Mucosa of descending colon (tissue), 3 donors: ENCODE measurements around the gene TRPM7. TPM values are rescaled to one million over a fixed set of nuclear protein-coding genes. Genes with fewer than 3 reads are reported as not detected.

Experiments
- ATAC-seq: fragments of 200-7000 bp; cut with Tn5 transposase; one replicate; pipeline ENCODE4 v1.9.1; 2020; ENCODE audit warnings: mild to moderate bottlenecking, moderate library complexity
- DNase-seq, 3 donors: peaks; one replicate each; pipeline ENCODE4 v3.0.0-alpha.2; 2020
- H3K36me3 ChIP-seq: fragments of 200-600 bp; one replicate; pipeline ENCODE4 v1.8.0; 2021; ENCODE audit warnings: low read depth, mild to moderate bottlenecking
- H3K4me1 ChIP-seq: fragments of 200-600 bp; one replicate; pipeline ENCODE4 v1.8.0; 2021; ENCODE audit warnings: low read depth, mild to moderate bottlenecking
- H3K4me3 ChIP-seq: fragments of 200-600 bp; one replicate; pipeline ENCODE4 v1.8.0; 2021; ENCODE audit warnings: mild to moderate bottlenecking
- H3K9me3 ChIP-seq: fragments of 200-600 bp; one replicate; pipeline ENCODE4 v1.8.0; 2021; ENCODE audit warnings: mild to moderate bottlenecking
- intact Hi-C, 2 donors: fragments of 100-400 bp; cut with DNase I in 1 of 2; cut with micrococcal nuclease in 1 of 2; formaldehyde crosslinking; loops; one replicate each; pipeline versions ENCODE4 v1.11.0 to v1.11.1; 2022; cut with DNase I, micrococcal nuclease
- total RNA-seq, 3 donors: library from RNA; stranded (reverse); fragmentation: NEBNext Ultra II Directional in 2 of 3; extraction: Animal tissue kit (Norgen Biotek cat#: 25700) in 2 of 3; gene quantifications; one replicate each; pipeline versions ENCODE4 v1.2.1 to v1.2.4, GENCODE V29; 2021 to 2023
- TF ChIP-seq, protein P1 (sequence below): fragments of 200-600 bp; IDR thresholded peaks from one replicate; pipeline ENCODE4 v1.8.0; 2022; ENCODE audit warnings: antibody characterized with exemption, mild to moderate bottlenecking
- donor health status: DM: no; HTN: no; CAD: no; lungs with moderate emphysema.
- donor health status: DM: no; HTN: no; CAD: no.
- donor health status: DM: no; HTN: yes; CAD: no.

Gene TRPM7
- total RNA-seq, 3 donors from 2014 or later = 34.7 to 39.7 (median 38.8) TPM

GRCh38 chr15:50675535-50676144 lies 11.0 kb downstream of the TRPM7 start:
- intact Hi-C loops = loop anchor here (5.0 kb wide), 2 partner anchors 202 to 212 kb away; no protein-coding TSS in a partner anchor
- Histone ChIP-seq H3K4me1 (peaks cover 2% of the 10 kb centered on the region), H3K9me3 (no peaks in the 10 kb centered on the region), H3K36me3 (no peaks in the 10 kb centered on the region), H3K4me3 (no peak overlapping the region)
- ATAC-seq (no peak), DNase-seq (peak in 1 of 3 donors; percentile 33)
- TF ChIP-seq, protein P1, sequence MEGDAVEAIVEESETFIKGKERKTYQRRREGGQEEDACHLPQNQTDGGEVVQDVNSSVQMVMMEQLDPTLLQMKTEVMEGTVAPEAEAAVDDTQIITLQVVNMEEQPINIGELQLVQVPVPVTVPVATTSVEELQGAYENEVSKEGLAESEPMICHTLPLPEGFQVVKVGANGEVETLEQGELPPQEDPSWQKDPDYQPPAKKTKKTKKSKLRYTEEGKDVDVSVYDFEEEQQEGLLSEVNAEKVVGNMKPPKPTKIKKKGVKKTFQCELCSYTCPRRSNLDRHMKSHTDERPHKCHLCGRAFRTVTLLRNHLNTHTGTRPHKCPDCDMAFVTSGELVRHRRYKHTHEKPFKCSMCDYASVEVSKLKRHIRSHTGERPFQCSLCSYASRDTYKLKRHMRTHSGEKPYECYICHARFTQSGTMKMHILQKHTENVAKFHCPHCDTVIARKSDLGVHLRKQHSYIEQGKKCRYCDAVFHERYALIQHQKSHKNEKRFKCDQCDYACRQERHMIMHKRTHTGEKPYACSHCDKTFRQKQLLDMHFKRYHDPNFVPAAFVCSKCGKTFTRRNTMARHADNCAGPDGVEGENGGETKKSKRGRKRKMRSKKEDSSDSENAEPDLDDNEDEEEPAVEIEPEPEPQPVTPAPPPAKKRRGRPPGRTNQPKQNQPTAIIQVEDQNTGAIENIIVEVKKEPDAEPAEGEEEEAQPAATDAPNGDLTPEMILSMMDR = peak; percentile 65

DNA sequence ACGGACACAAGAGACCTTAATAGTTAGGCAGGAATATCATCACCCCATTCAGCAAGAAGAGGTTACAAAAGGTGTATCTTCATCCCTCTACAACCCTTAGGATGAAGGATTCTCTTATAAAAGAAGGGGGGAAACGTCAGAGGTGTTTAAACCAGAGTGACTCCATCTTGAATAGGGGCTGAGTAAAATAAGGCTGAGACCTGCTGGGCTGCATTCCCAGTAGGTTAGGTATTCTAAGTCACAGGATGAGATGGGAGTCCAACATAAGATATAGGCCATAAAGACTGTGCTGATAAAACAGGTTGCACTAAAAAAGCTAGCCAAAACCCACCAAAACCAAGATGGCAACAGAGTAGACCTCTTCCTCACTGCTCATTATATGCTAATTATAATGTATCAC lies 16.5 kb downstream of the TRPM7 start:
- intact Hi-C loops = no loop called here
- TF ChIP-seq, protein P1 = no peak
- no peaks in the 10 kb centered on the region for H3K9me3 ChIP-seq
- H3K4me3 ChIP-seq = no peak overlapping the region
- DNase-seq (no peak), ATAC-seq (no peak)
- H3K4me1 ChIP-seq = no peaks in the 10 kb centered on the region
- no peaks in the 10 kb centered on the region for H3K36me3 ChIP-seq

- H3K4me3 ChIP-seq = no peak overlapping the region
- intact Hi-C loops = no loop called here
- no peaks in the 10 kb centered on the region for H3K9me3 ChIP-seq
- no peaks in the 10 kb centered on the region for H3K4me1 ChIP-seq
- TF ChIP-seq, protein P1 = no peak
- ATAC-seq (no peak), DNase-seq (no peak)
- H3K36me3 ChIP-seq = no peaks in the 10 kb centered on the region
Observed at GRCh38 chr15:50669611-50670010, 17.0 kb downstream of the TRPM7 start.

GRCh38 chr15:50665938-50666337 lies 20.7 kb downstream of the TRPM7 start:
- no peaks in the 10 kb centered on the region for H3K36me3 ChIP-seq
- no peaks in the 10 kb centered on the region for H3K9me3 ChIP-seq
- H3K4me1 ChIP-seq = no peaks in the 10 kb centered on the region
- H3K4me3 ChIP-seq = no peak overlapping the region
- intact Hi-C loops = no loop called here
- ATAC-seq (no peak), DNase-seq (no peak)
- TF ChIP-seq, protein P1 = no peak

GRCh38 chr15:50655555-50655954 lies 31.0 kb downstream of the TRPM7 start:
- no peaks in the 10 kb centered on the region for H3K9me3 ChIP-seq
- DNase-seq (no peak), ATAC-seq (no peak)
- intact Hi-C loops = no loop called here
- no peak overlapping the region for H3K4me3 ChIP-seq
- no peaks in the 10 kb centered on the region for H3K4me1 ChIP-seq
- no peaks in the 10 kb centered on the region for H3K36me3 ChIP-seq
- TF ChIP-seq, protein P1 = no peak
